GM12891 (cell line): ENCODE measurements around the gene TSPOAP1.

Experiments
- PAX5 ChIP-seq: IDR thresholded peaks from 2 replicates; pipeline ENCODE4 v1.6.1; 2011; ENCODE audit warnings: low read length, moderate library complexity, mild to moderate bottlenecking; ENCODE audit not compliant: insufficient read depth, severe bottlenecking
- POLR2A ChIP-seq: IDR thresholded peaks from 2 replicates; pipeline ENCODE4 v1.6.1; 2011; ENCODE audit warnings: low read depth, low read length, control low read depth
- POLR2AphosphoS5 ChIP-seq: IDR thresholded peaks from 2 replicates; pipeline ENCODE4 v1.6.1; 2011; ENCODE audit warnings: low read depth, low read length, control low read depth
- POU2F2 ChIP-seq: IDR thresholded peaks from 2 replicates; pipeline ENCODE4 v1.6.1; 2011; ENCODE audit warnings: low read depth, mild to moderate bottlenecking, control low read depth, low read length, moderate library complexity
- TAF1 ChIP-seq: IDR thresholded peaks from 2 replicates; pipeline ENCODE4 v1.6.1; 2011; ENCODE audit warnings: low read depth, low read length, control low read depth

GRCh38 chr17:58364270-58364942 is 35.8 kb upstream of the TSPOAP1 start:
- TF ChIP-seq POLR2A (no peak), POLR2AphosphoS5 (no peak), TAF1 (no peak), PAX5 (no peak), POU2F2 (no peak)
